HepG2 (cell line): ENCODE data around the gene GSK3A. TPM values are rescaled to one million over a fixed set of nuclear protein-coding genes. Genes with fewer than 3 reads are reported as not detected.
A peak's percentile ranks its signal among the peaks of the same experiment; 100 is the strongest.

Experiments
- ATAC-seq: fragments of 200-7000 bp; cut with Tn5 transposase; 3 replicates; pipeline ENCODE4 v1.9.1; 2020; ENCODE audit warnings: mild to moderate bottlenecking, moderate library complexity
- BruUV-seq: library from RNA; stranded (reverse); fragments of 400-500 nt; replicated peaks from 2 replicates; lab custom pipeline; 2021; lab: Mats Ljungman, UMichigan
- CTCF ChIA-PET: fragments of 300-600 bp; formaldehyde crosslinking; extraction: SDS; loops from one replicate; lab custom pipeline; 2021; ENCODE audit warnings: low total read pairs, inconsistent platforms, low intra/inter-chr PET ratio; lab: Yijun Ruan, JAX
- POLR2A ChIA-PET: fragments of 350-600 bp; sonication (Branson Sonifier 250); formaldehyde crosslinking; loops from one replicate; lab custom pipeline; 2020; ENCODE audit warnings: antibody characterized with exemption, inconsistent platforms; lab: Yijun Ruan, JAX
- DNase-seq: peaks from one replicate; pipeline ENCODE4 v3.0.0-alpha.2; 2015; ENCODE audit warnings: low spot score
- FAIRE-seq: peaks from 3 replicates; lab custom pipeline; 2011; peaks lifted over from hg19 to GRCh38; lab: Jason Lieb, UNC
- H2AFZ ChIP-seq: one replicate; pipeline ENCODE4 v1.6.1; 2011; ENCODE audit warnings: low read length, inconsistent platforms
- H3K27ac ChIP-seq: fragments of 300-600 bp; 3 replicates; pipeline ENCODE4 v1.8.0; 2011; ENCODE audit warnings: mixed run types, mild to moderate bottlenecking, mixed read lengths, low read length, inconsistent platforms; ENCODE audit not compliant: insufficient read depth; ENCODE audit errors: extremely low read length
- H3K27me3 ChIP-seq, 2 experiments: fragments of 200-600 bp in 1 of 2; 2 replicates in 1 of 2; 3 replicates in 1 of 2; pipeline versions ENCODE4 v1.6.0 to v1.8.0; 2011; ENCODE audit warnings: low read length in 2 of 2, mild to moderate bottlenecking in 2 of 2, moderate library complexity in 2 of 2, inconsistent platforms in 1 of 2; ENCODE audit not compliant: insufficient read depth in 2 of 2, control insufficient read depth in 1 of 2
- H3K36me3 ChIP-seq, 2 experiments: fragments of 200-600 bp in 1 of 2; replicated peaks in 1 of 2; 2 replicates in 1 of 2; 3 replicates in 1 of 2; pipeline versions ENCODE4 v1.5.1 to v1.8.0; 2011; ENCODE audit warnings: low read length in 2 of 2, inconsistent platforms in 1 of 2; ENCODE audit not compliant: insufficient read depth in 2 of 2, control insufficient read depth in 1 of 2
- H3K4me1 ChIP-seq: 2 replicates; pipeline ENCODE4 v1.5.1; 2012; ENCODE audit warnings: low read length, inconsistent platforms; ENCODE audit not compliant: insufficient read depth
- H3K4me2 ChIP-seq: 2 replicates; pipeline ENCODE4 v1.6.0; 2011; ENCODE audit warnings: low read depth, low read length, inconsistent platforms
- H3K4me3 ChIP-seq, 3 experiments: fragments of 200-600 bp in 1 of 3; sonication (generic), shearing (Covaris generic) in 1 of 3; replicated peaks in 1 of 3; 2 replicates each; pipeline ENCODE4 v1.5.1; 2011 to 2016; ENCODE audit warnings: low read length in 3 of 3, inconsistent platforms in 2 of 3, low read depth in 2 of 3, mild to moderate bottlenecking in 2 of 3, control low read depth in 1 of 3, mixed read lengths in 1 of 3; ENCODE audit not compliant: insufficient read depth in 1 of 3
- H3K79me2 ChIP-seq: one replicate; pipeline ENCODE4 v1.6.1; 2011; ENCODE audit warnings: low read length, inconsistent platforms; ENCODE audit not compliant: insufficient read depth
- H3K9ac ChIP-seq: 2 replicates; pipeline ENCODE4 v1.6.0; 2011; ENCODE audit warnings: mild to moderate bottlenecking, low read depth, low read length, inconsistent platforms; ENCODE audit not compliant: insufficient read depth
- H3K9me3 ChIP-seq: 2 replicates; pipeline ENCODE4 v1.5.1; 2012; ENCODE audit warnings: mild to moderate bottlenecking, low read length
- H4K20me1 ChIP-seq: 2 replicates; pipeline ENCODE4 v1.6.0; 2011; ENCODE audit warnings: inconsistent platforms, mild to moderate bottlenecking, low read length, moderate library complexity; ENCODE audit not compliant: insufficient read depth
- AKAP8 ChIP-seq: sonication (generic); formaldehyde crosslinking; IDR thresholded peaks from 2 replicates; pipeline ENCODE4 v1.5.1; 2020; ENCODE audit warnings: mild to moderate bottlenecking, missing genetic modification reagents
- CREB1 ChIP-seq, 2 experiments: fragments of 450-650 bp in 1 of 2; IDR thresholded peaks; 2 replicates each; pipeline ENCODE4 v1.6.1; 2016 to 2017; ENCODE audit warnings: control low read depth in 1 of 2, mild to moderate bottlenecking in 1 of 2, missing compliant biosample characterization in 1 of 2, missing genetic modification characterization in 1 of 2
- ETS1 ChIP-seq: sonication (generic); formaldehyde crosslinking; IDR thresholded peaks from 2 replicates; pipeline ENCODE4 v1.4.0; 2020; ENCODE audit warnings: missing genetic modification reagents
- GTF3A ChIP-seq: sonication (generic); formaldehyde crosslinking; conservative IDR thresholded peaks from 2 replicates; pipeline ENCODE4 v1.4.0; 2020; ENCODE audit warnings: mild to moderate bottlenecking, missing genetic modification reagents
- KLF12 ChIP-seq: sonication (generic); formaldehyde crosslinking; IDR thresholded peaks from 2 replicates; pipeline ENCODE4 v1.4.0; 2020; ENCODE audit warnings: missing genetic modification reagents, borderline replicate concordance
- MIXL1 ChIP-seq: IDR thresholded peaks from 2 replicates; pipeline ENCODE4 v1.6.1; 2016
- TBL1XR1 ChIP-seq: fragments of 150-350 bp; IDR thresholded peaks from 2 replicates; pipeline ENCODE4 v1.6.1; 2014; ENCODE audit warnings: borderline replicate concordance, low read length; ENCODE audit not compliant: partially characterized antibody
- TIGD3 ChIP-seq: sonication (generic); formaldehyde crosslinking; IDR thresholded peaks from 2 replicates; pipeline ENCODE4 v1.5.1; 2020; ENCODE audit warnings: mild to moderate bottlenecking, missing genetic modification reagents, borderline replicate concordance
- U2AF1 ChIP-seq: fragments of 200-400 bp; formaldehyde crosslinking; optimal IDR thresholded peaks from 2 replicates; pipeline ENCODE3; 2017; ENCODE audit warnings: mild to moderate bottlenecking, low read depth, low read length
- ZBTB49 ChIP-seq: sonication (generic); formaldehyde crosslinking; IDR thresholded peaks from 2 replicates; pipeline ENCODE4 v1.4.0; 2020; ENCODE audit warnings: missing genetic modification reagents, borderline replicate concordance
- ZKSCAN8 ChIP-seq: IDR thresholded peaks from 2 replicates; pipeline ENCODE4 v1.6.1; 2016; ENCODE audit warnings: borderline replicate concordance, missing genetic modification reagents, missing compliant biosample characterization
- ZNF570 ChIP-seq: sonication (generic); formaldehyde crosslinking; IDR thresholded peaks from 2 replicates; pipeline ENCODE4 v1.4.0; 2020; ENCODE audit warnings: mild to moderate bottlenecking, missing genetic modification reagents, borderline replicate concordance
- ZNF609 ChIP-seq: sonication (generic); formaldehyde crosslinking; IDR thresholded peaks from 2 replicates; pipeline ENCODE4 v1.4.0; 2020; ENCODE audit warnings: mild to moderate bottlenecking, missing genetic modification reagents, borderline replicate concordance
- ZNF768 ChIP-seq: sonication (generic); formaldehyde crosslinking; IDR thresholded peaks from 2 replicates; pipeline ENCODE4 v1.4.0; 2020; ENCODE audit warnings: missing genetic modification reagents
- WGBS: methylation state at CpG from one replicate; pipeline ENCODE4 v1.1.6; 2017; ENCODE audit warnings: low lambda C conversion rate; 5-methylcytosine and 5-hydroxymethylcytosine counted together
- in situ Hi-C: cut with HindIII; loops from 2 replicates; pipeline ENCODE4 v1.10.0; 2017; ENCODE audit warnings: low pct_unique_long_range_greater_than_20kb; ENCODE audit not compliant: extremely low pct_ligation_motif_present
- intact Hi-C: fragments of 100-400 bp; cut with micrococcal nuclease; formaldehyde crosslinking; loops from one replicate; pipeline ENCODE4 v1.10.0; 2022; ENCODE audit not compliant: unreplicated experiment
- polyA plus RNA-seq, 8 experiments: library from polyadenylated mRNA; depleted of rRNA in 3 of 8; stranded (reverse) in 7 of 8; unstranded in 1 of 8; fragments of >200 nt; fragmentation: Illumina TruSeq in 4 of 8; extraction: Trizol in 4 of 8; gene quantifications; 2 replicates each; pipeline versions ENCODE4 v1.2.1 to v1.2.3, GENCODE V29; 2011 to 2016; ENCODE audit warnings: low read depth in 4 of 8, missing spikeins in 1 of 8, mixed read lengths in 1 of 8; ENCODE audit not compliant: insufficient read depth in 1 of 8
- total RNA-seq, 5 experiments: library from RNA; depleted of rRNA; stranded (reverse); fragments of >200 nt; fragmentation: Illumina TruSeq; extraction: Trizol; gene quantifications; 2 replicates each; pipeline ENCODE4 v1.2.3, GENCODE V29; 2016; ENCODE audit warnings: low read depth in 1 of 5

The GSK3A gene
- total and polyA plus RNA-seq, 2 of the 13 experiments (the other 11 are each of a cell fraction or from before 2014, with no cell fraction given), result 16.9 to 52.5 TPM

GRCh38 chr19:42267644-42268141 lies 25.3 kb upstream of the GSK3A start:
- no peaks in the 10 kb centered on the region; a peak in 1 of 5 replicates for H3K27me3 ChIP-seq
- peaks cover 29% of the 10 kb centered on the region for H3K4me1 ChIP-seq
- peak overlapping the region; percentile 78 for H3K9ac ChIP-seq
- H4K20me1 ChIP-seq, result no peaks in the 10 kb centered on the region
- peak overlapping the region; percentile 96 for H3K27ac ChIP-seq
- no peak for DNase-seq
- in situ Hi-C loops (no loop called here), intact Hi-C loops (loop anchor here (1.0 kb wide), 2 partner anchors 11 to 23 kb away; no protein-coding TSS in a partner anchor)
- BruUV-seq, result TSS peak; percentile 92
- peak overlapping the region; percentile 99 for H3K4me2 ChIP-seq
- H2AFZ ChIP-seq, result no peak overlapping the region
- 0% methylated on average over 2 of the region's 13 CpGs for WGBS
- H3K79me2 ChIP-seq, result peaks cover 19% of the 10 kb centered on the region
- H3K9me3 ChIP-seq, result no peaks in the 10 kb centered on the region
- ChIA-PET CTCF (no interaction called here), POLR2A (interaction anchor here (0.6 to 1.3 kb wide), 4 partner anchors 12 to 25 kb away, joined by 3 to 7 read pairs (median 3); partner anchors contain the start of gene GSK3A)
- H3K36me3 ChIP-seq, result peaks cover 0 to 5% of the 10 kb centered on the region in 2 experiments; a peak in 2 of 5 replicates
- peak overlapping the region; percentile 51 to 81 (median 65) for H3K4me3 ChIP-seq
- no peak for FAIRE-seq
- no peak for ATAC-seq
- TF ChIP-seq ZKSCAN8 (CRISPR knock-in tag) (no peak), GTF3A (CRISPR knock-in tag) (no peak), CREB1 (IDR thresholded peaks at IDR 0.05) (no peak), CREB1 (CRISPR knock-in tag; IDR thresholded peaks at IDR 0.05) (no peak), ZNF609 (CRISPR knock-in tag) (no peak), ZNF570 (CRISPR knock-in tag) (no peak), TIGD3 (0 out of 2 replicates have a peak, but pooled peaks have one; percentile 46), AKAP8 (no peak), TBL1XR1 (peak; percentile 3), ZNF768 (CRISPR knock-in tag) (no peak), ZBTB49 (CRISPR knock-in tag) (no peak), MIXL1 (CRISPR knock-in tag) (no peak), ETS1 (no peak), U2AF1 (no peak), KLF12 (CRISPR knock-in tag) (no peak)
